Smooth muscle cell of the brain vasculature (primary cell): ENCODE measurements around the gene LDB3.

ENCODE experiments used
- DNase-seq: peaks from one replicate; pipeline ENCODE4 v3.0.0-alpha.2; 2012; ENCODE audit warnings: low read depth, low spot score

LDB3 gene

DNA sequence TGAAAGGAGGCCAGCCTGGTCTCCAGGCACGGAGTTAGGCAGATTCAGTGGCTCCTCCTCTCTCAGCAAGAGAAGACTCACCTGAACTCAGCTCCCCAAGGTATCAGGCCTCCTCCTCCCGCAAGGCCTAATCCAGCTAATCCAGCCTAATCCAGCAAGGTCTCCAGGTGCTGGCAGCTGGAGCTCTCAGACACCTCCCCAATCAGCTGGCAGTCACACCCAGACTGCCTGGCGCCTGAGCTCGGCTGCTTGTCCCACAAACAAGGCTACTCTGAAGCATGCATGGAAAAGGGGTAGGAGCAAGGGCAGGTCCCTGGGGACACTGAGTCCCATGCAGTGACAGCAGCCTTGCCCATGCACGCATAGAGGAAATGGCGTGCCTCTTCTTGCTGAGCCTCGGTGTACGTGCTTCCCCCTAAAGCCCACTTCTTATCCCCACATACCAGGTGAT is 17.3 kb upstream of the LDB3 start:
- DNase-seq: no peak

- no peak for DNase-seq
Measured at GRCh38 chr10:86651631-86652331, 16.5 kb upstream of the LDB3 start.

GRCh38 chr10:86652361-86653202 is 15.7 kb upstream of the LDB3 start:
- no peak for DNase-seq

- DNase-seq: no peak
Measured at GRCh38 chr10:86653379-86653778, 14.9 kb upstream of the LDB3 start.

DNA sequence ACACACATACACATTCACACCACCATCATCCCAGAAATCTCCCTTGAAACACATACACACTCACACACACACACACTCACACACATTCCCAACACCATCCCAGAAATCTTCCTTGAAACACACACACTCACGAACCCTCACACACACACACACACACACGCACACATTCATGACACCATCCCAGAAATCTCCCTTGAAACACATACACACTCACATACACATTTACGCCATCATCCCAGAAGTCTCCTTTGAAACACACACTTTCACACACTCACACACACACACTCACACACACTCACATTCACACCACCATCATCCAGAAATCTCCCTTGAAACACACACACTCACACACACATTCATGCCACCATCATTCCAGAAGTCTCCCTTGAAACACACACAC is 14.3 kb upstream of the LDB3 start:
- no peak for DNase-seq

DNA sequence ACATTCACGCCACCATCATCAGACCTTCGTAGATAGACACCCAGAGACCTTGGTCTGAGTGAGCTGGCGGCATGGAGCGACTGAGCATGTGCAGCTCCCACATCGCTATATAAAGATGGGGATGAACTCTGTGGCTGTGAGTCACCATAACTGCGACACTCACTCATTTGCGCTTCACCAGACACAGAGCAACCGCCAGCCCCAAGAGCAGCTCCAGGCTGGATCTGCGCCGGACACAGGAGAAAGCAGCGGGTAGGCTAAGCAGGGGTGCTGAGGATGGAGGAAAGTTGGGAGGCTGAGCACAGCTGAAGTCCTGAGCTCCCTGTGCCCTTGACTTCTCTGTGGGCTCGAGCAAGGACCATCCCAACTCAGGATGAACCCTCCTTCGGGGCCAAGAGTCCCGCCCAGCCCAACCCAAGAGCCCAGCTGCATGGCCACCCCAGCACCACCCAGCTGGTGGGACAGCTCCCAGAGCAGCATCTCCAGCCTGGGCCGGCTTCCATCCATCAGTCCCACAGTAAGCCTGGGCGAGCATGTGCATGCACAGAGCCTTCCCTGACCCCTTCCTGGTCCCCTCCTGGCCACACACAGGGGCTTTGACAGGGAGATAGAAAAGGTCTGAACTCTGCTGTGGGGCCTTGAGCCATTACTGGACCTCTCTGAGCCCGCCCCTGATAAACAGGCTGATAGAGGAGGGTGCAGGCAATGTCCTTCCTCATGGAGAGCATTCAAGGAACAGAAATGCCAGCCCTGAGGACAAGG is 13.7 kb upstream of the LDB3 start, which contains the start of gene OPN4:
Gene OPN4 (plus strand): TSS at position 137 of the 762 bp plus-strand sequence. CDS start 237 bp downstream, at position 374.
- DNase-seq: no peak

DNA sequence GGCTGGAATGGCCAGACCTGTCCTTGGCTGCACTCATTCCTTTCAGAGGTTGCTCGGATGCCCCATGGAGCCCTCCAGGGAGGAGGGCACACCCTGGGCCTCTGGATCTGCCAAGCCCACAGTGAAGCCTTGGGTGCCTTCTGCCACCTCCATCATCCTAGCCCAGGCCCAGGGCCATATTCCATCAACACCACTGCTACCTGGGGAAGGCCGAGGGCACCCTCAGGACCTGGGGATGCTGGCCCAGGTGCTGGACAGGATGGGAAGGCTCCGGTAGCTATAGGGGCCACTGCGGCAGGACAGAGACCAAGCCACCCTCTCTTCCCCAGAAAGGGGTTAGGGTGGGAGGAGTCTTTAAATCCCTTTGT is 13.2 kb upstream of the LDB3 start:
- DNase-seq: no peak

DNA sequence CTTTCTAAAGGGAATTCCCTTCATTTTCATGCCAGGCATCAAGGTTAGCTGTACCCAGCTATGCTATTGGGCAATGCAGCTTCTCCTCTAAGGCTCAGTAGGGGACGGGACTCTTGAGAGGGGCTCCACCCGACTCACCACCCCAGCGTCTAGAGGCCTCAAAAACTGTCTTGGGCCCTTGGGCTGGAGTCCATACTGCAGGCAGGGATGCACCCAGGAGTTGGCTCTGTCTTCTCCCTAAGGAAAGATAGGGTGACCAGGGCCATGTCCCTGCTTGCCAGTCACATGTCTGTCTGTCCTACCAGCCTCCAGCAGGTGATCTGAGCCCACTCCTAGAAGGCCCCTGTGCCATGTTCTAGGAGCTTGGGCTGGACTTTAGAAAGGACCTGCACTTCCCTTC is 12.7 kb upstream of the LDB3 start:
- no peak for DNase-seq

GRCh38 chr10:86657011-86657395 is 11.3 kb upstream of the LDB3 start:
- no peak for DNase-seq

DNA sequence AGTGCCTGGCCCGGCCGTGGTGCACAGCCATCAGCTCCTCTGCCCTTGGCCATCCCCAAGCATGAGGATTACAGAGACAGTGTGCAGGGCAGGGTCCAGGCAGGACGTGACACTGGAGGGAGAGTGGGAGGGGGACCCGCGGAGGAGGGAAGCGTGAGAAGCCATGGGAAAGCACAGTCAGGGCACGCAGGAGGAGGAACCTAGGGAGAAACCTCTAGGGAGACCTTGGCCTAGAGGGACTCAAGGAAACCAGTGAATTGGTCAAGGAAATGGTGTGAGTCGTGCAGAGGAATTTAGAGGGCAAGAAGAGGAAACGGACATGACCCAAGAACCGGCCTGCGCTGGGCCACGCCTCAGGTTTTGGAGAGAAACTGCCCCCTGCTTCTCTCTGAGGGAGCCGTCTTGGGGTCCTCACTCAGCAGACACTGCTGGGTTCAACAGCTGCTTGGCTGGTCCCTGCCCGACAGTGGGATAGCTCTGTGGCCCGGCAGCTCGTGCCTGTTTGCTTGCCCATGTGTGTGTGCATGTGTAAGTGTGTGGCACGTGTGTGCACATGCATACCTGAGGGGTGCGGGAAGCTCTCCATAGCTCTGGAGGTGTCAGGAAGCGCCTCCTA is 10.8 kb upstream of the LDB3 start:
- DNase-seq: no peak

GRCh38 chr10:86658261-86658741 is 10.0 kb upstream of the LDB3 start:
- no peak for DNase-seq

- DNase-seq: no peak
Measured at GRCh38 chr10:86658751-86659150, 9.6 kb upstream of the LDB3 start.

DNA sequence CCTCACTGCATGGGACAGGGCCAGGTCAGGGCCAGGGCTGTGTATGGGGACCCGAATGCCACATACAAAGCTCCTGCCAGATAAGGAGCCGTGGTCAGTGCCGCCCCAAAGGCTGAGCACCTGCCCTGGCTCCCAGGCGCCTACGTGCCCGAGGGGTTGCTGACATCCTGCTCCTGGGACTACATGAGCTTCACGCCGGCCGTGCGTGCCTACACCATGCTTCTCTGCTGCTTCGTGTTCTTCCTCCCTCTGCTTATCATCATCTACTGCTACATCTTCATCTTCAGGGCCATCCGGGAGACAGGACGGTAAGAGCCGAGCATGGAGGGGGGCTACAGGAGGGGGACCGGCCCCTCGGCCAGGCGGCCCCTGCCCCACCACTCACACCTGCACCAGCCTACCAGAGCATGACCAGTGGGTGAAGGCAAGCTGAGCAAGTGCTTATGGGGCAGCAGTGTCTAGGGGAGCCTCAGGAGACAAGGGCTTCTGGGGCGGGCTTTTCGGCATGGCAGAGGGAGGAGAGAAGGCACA is 9.1 kb upstream of the LDB3 start:
- no peak for DNase-seq

GRCh38 chr10:86659721-86660453 is 8.4 kb upstream of the LDB3 start:
- no peak for DNase-seq

DNA sequence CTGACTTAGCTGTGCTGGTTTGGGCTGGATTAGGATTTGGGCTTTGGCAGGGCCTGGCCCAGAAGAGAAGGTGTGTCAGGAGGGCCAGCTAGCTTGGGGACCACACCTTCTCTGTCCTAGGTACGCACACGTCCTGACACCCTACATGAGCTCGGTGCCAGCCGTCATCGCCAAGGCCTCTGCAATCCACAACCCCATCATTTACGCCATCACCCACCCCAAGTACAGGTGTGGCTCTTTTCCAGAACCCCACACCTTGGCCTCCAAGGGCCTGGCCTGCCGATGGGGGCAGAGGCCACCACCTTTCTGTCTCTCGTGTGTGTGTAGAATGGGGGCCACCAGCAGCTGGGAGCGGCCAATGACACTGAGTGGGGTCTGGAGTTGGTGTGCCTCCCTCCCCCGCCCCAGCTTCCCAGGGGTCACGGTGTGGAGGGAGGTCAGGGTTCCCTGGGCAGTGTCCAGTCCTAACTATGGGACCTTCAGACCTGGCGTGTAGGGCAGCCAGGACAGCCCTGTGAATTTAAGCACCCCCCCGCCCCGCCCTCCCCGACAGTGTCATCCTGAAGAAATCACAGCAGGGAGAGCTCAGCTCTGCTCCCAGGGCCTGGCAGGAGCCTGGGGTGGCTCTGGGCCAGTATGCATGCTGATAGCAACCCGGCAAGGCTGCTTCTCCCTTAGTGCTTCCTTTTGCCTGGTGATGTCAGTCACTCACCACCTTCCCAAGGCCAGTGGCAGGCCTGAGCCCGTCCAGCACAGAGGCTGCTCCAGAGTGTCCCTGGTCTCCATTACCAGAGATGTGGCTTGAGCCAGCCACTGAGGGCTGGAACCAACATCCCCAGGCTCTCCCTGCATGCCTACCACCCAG is 6.9 kb upstream of the LDB3 start:
- no peak for DNase-seq

GRCh38 chr10:86662186-86663045 is 5.9 kb upstream of the LDB3 start:
- DNase-seq: no peak

DNA sequence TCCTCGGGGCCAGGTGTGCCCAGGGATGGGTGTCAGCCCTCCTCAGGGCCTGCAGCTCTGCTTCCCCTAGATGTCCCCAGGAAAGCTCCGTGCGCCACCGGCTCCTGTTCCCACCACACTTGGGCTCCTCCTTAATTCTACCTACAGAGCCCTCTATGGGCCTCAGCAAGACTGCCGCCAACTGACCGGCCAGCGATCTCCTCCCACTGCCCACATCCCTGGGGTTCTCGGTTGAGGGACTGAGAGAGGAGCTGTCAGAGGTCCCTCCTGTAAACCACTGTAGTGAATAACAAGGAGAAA is 5.3 kb upstream of the LDB3 start:
- no peak for DNase-seq

- no peak for DNase-seq
Measured at GRCh38 chr10:86663576-86664339, 4.6 kb upstream of the LDB3 start.
